AG08396 (cell line): ENCODE results near the gene UFM1.
A peak's percentile ranks its signal among the peaks of the same experiment; 100 is the strongest.
"Not testable (repeated sequence)": the region's sequence is repeated elsewhere in the genome, so short reads cannot be mapped to it uniquely, and the experiment has no call there.

Source experiments
- DNase-seq: peaks from one replicate; pipeline ENCODE4 v3.0.0; 2012; ENCODE audit warnings: low spot score, mixed read lengths

UFM1 gene

GRCh38 chr13:38349390-38350113, at the start of gene UFM1:
TSS of gene UFM1 (plus strand) at chr13:38349851. CDS start at chr13:38349920, 69 bp downstream.
- peak; percentile 89 for DNase-seq

- DNase-seq: no peak
These were observed 48.4 kb upstream of the UFM1 start for GRCh38 chr13:38301236-38301635.

GRCh38 chr13:38303816-38304320, 45.8 kb upstream of the UFM1 start:
- DNase-seq: no peak

DNA sequence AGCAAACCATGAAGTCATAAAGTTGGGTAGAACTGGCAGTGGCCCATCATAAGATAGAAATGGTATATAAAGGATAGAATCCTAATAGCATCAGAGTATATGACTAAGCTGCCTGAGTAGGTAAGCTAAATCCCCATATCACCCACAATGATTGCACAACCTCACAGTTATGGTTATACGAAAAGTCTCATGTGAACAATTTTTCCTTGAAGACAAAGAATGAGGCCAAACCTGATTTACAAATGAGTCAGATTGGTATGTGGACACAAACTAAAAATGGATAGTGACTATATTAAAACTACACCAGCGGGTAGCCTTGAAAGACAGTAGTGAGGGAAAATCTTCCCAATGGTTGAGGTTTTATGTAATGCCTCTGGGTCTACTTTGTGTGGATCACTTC, 40.9 kb upstream of the UFM1 start:
- no peak for DNase-seq

- no peak for DNase-seq
These were observed 40.3 kb upstream of the UFM1 start for GRCh38 chr13:38309397-38309796.

GRCh38 chr13:38311175-38311574, 38.5 kb upstream of the UFM1 start:
- not testable (repeated sequence) for DNase-seq

DNA sequence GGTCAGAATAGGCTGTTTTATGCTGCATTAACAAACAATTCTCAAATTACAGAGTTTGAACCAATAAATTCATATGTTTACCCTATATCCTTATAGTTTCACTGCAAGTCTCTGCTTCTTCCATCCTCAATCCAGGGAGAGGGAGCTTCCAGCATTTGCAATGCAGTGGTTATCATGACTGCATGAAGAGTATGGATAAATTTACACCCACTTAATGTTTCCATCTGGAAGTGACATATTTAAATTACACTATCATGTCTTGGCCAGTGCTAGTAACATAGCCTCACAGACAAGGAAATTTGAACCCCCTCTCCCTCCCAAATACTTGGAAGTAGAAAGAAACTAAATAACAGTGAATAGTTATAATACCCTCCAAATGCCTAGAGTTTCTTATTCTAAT, 33.5 kb upstream of the UFM1 start:
- DNase-seq: no peak

DNA sequence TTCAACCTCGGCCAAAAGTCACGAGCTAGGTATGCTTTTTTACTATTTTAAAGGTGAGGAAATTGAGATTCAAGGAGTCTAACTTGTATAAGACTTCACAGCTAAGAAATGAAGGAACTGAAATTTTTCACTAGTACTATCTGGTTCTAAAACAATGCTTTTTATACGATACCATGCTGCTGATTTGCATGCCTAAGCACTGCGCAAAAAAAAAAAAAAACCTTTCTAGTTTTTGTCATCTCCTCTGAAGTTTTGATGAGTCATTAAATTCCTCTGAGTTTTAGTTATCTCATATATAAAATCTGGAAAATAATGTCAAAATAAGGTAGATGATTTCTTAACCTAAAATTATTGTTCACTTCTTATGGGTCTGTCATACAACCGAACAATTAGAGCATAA, 28.0 kb upstream of the UFM1 start:
- no peak for DNase-seq

DNA sequence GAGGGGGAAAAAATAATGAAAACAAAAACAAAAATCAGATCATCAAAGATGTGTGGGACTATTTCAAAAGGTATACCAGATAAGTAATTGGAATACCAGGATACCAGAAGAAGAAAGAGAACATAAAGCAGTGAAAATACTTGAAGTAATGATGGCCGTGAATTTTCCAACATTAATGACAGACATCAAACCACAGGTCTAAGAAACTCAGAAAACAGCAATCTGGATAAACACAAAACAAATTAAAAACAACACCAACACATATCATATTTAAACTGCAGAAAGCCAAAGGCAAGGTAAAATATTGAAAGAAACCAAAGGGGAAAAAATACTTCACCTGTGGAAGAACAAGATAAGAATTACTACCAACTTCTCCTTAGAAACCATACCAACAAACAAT, 24.2 kb upstream of the UFM1 start:
- DNase-seq: no peak

DNA sequence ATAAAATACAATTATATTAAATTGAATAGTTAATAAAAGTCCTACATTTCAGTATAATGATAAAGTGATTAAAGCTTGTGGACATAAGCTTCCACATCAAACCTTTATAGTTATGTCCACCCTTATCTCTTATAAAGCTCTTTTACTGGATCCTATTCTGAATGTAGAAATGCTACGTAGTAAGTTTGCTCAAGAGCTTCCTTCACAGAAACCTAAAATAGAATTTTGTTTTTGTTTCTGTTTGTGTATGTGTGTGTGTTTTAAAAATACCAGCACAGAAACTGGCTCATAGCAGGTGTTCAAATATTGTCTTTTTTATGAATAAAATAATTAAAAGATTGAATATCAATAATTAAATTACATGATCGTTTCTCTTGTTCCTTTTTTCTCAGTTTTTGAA, 21.0 kb upstream of the UFM1 start:
- no peak for DNase-seq

DNA sequence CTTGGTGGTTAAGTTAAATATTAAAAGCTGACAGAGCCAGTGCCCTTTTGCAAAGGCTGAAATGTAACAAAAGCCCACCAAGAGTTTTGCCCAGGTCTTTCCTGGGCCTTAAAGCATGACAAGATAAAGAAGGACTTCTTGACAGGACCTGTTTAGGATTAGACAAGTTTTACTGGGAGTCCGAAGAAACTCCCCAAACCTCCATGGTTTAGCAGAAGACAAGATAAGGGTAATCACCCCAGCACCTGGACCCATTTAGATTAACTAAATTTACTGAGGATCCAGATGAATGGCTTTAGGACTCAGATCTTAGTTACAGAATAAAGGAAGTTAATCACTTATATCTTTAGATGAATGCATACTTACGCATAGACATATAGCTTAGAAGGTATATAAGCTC, 14.8 kb upstream of the UFM1 start:
- no peak for DNase-seq

- DNase-seq: no peak
These were observed 11.6 kb upstream of the UFM1 start for GRCh38 chr13:38338089-38338488.

GRCh38 chr13:38340624-38341023, 9.0 kb upstream of the UFM1 start:
- no peak for DNase-seq

- DNase-seq: no peak
These were observed 8.4 kb upstream of the UFM1 start for GRCh38 chr13:38341149-38341692.

DNA sequence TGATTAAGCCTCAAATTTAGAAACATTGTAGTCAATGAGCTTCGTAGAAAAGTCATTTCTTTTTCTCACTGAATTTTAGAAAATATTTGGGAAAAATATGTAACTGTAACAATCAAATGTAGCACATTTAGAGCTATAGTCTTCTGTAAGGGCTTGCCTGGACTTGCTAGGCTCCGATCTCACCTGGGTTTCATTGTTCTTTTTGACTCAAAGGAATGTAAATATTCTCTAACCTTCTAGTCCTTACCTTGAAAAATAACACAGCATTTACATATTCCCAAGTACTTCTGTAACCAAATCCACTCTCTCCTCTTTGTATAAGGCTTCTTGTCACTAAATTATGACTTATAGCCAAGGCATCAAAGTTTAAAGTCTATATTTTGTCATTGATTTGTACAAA, 2.9 kb upstream of the UFM1 start:
- DNase-seq: no peak

GRCh38 chr13:38348861-38349389, 726 bp upstream of the UFM1 start:
- DNase-seq: peak; percentile 12

DNA sequence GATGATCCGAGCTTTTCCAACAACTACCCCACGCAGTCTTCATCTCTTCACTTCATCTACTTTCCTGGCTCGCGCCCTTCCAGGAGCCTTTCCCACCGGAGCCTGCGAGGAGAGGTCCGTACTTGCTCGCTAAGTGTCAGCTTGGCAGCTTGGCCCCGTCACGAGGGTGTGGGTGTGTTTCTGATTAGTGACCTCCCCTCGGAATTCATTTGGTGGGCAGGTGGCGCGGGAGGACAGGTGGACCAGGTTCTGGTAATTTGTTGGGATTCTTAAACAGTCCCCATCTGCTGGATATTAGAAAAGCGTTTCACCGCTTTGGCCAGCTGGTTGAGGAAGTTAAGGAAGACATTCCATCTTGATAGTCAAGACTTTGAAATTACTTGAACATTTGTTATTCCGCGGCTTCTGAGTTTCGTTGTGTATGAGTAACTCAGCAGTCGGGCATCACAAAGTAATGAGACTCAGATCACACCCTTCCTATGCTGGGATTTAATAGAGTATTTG, 515 bp downstream of the UFM1 start:
- DNase-seq: peak; percentile 48

- no peak for DNase-seq
These were observed 6.0 kb downstream of the UFM1 start for GRCh38 chr13:38355595-38356119.

GRCh38 chr13:38358684-38359083, 9.0 kb downstream of the UFM1 start:
- no peak for DNase-seq

GRCh38 chr13:38361542-38362262, 12.1 kb downstream of the UFM1 start:
- DNase-seq: no peak

DNA sequence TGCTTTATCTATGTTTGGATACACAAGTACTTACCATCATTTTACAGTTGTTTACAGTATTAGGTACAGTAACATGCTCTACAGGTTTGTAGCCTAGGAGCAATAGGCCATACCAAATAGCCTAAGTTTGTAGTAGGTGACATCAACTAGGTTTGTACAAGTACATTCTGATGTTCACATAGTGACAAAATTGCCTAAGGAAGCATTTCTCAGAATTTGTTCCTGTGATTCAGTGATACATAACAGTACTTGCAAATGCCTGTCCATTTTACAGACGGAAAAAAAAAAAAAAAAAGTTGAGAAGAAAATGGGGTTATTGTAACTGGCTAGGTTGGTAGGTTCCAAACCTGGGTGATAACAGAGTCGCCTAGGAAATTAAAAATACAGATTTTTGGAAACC, 13.6 kb downstream of the UFM1 start:
- no peak for DNase-seq

GRCh38 chr13:38363746-38364145, 14.1 kb downstream of the UFM1 start:
- DNase-seq: not testable (repeated sequence)
